Measurements from ENCODE around the gene CDC123. TPM values are rescaled to one million over a fixed set of nuclear protein-coding genes. Genes with fewer than 3 reads are reported as not detected.
"Not testable (repeated sequence)": the region's sequence is repeated elsewhere in the genome, so short reads cannot be mapped to it uniquely, and the experiment has no call there.

The CDC123 gene
- total RNA-seq, 1 experiment from 2014 or later, result 118 TPM

DNA sequence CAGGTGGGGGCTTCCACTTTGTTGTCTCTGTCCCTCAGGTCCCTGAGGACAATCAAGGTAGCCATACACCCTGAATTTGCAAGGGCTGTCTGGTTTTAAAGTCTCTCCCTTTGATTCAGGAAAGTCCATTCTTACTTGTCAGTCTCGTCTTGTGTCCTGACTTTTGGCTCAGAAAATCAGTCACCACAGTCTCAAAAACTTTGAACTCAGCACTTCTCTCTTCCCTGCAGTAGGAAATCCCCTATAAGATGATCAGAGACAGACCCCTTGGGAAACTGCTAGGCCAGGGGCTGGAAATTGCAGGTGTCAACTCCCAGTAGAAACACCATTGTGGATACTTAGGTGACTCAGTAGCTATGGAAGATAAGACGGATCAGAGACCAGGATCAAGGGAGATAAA, 73.1 kb downstream of the CDC123 start:
- DNase-seq, result no peak
- no peaks in the 10 kb centered on the region for H3K9me3 ChIP-seq (replicated peaks)
- H3K27ac ChIP-seq, result no peak overlapping the region
- no peaks in the 10 kb centered on the region for H3K4me1 ChIP-seq
- no peak overlapping the region for H3K4me3 ChIP-seq
- no peaks in the 10 kb centered on the region for H3K27me3 ChIP-seq
- no peaks in the 10 kb centered on the region for H3K36me3 ChIP-seq

- Histone ChIP-seq H3K36me3 (no peaks in the 10 kb centered on the region), H3K4me1 (no peaks in the 10 kb centered on the region), H3K27me3 (no peaks in the 10 kb centered on the region), H3K4me3 (no peak overlapping the region), H3K27ac (no peak overlapping the region), H3K9me3 (replicated peaks) (no peaks in the 10 kb centered on the region)
- no peak for DNase-seq
These were observed 75.2 kb downstream of the CDC123 start for GRCh38 chr10:12271210-12271540.

DNA sequence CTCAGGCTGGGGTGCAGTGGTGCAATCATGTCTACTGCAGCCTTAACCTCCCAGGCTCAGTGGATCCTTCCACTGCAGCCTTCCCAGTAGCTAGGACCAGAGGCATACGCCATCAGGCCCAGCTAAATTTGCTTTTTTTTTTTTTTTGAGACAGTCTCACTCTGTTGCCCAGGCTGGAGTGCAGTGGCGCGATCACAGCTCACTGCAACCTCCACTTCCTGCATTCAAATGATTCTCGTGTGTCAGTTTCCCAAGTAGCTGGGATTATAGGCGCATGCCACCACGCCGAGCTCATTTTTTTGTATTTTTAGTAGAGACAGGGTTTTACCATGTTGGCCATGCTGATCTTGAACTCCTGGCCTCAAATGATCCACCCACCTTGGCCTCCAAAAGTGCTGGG, 81.9 kb downstream of the CDC123 start:
- not testable (repeated sequence) for H3K27me3 ChIP-seq; H3K36me3 ChIP-seq; DNase-seq; H3K4me3 ChIP-seq; H3K4me1 ChIP-seq; H3K27ac ChIP-seq; H3K9me3 ChIP-seq (replicated peaks)

DNA sequence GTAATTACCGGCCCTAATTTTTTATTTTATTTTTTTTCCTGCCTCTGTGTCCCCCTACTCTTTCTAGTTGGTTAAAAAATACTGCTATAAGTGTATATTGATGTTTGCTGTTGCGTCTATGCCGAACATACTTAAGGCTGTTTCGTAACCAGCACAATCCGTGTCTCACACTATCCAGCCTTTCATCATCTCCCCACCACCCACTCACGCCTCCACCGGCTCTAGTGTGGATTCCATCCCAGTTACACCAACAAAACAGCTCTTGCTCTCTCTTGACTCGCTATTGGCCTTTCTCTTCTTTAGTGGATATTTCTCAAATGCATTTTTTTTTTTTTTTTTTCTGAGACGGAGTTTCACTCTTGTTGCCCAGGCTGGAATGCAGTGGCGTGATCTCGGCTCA, 83.3 kb downstream of the CDC123 start:
- H3K36me3 ChIP-seq, result no peaks in the 10 kb centered on the region
- no peaks in the 10 kb centered on the region for H3K9me3 ChIP-seq (replicated peaks)
- H3K27ac ChIP-seq, result no peak overlapping the region
- no peaks in the 10 kb centered on the region for H3K27me3 ChIP-seq
- DNase-seq, result no peak
- H3K4me3 ChIP-seq, result no peak overlapping the region
- no peaks in the 10 kb centered on the region for H3K4me1 ChIP-seq

DNA sequence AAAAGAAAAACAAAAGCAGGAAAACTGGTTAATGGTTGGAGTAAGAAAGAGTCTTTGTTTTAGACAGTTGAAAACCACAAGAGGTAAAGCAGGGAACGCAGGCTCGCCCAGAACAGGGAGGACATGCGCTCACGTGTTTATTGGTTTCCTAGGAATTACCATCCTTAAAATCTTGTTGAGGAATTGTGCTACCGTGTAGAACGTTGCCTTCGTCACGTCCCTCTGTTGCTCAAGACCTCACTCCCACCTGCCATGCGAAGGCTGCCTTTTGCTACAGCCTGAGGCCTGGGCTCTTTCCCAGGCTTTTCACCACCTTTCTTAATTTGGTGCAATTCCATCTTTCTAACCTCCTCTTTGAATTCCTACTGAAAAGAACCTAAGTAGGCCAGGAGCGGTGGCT, 91.8 kb downstream of the CDC123 start:
- no peaks in the 10 kb centered on the region for H3K9me3 ChIP-seq (replicated peaks)
- DNase-seq, result no peak
- H3K27me3 ChIP-seq, result no peaks in the 10 kb centered on the region
- H3K4me1 ChIP-seq, result no peaks in the 10 kb centered on the region
- H3K27ac ChIP-seq, result no peak overlapping the region
- no peaks in the 10 kb centered on the region for H3K36me3 ChIP-seq
- H3K4me3 ChIP-seq, result no peak overlapping the region

GRCh38 chr10:12297784-12298183, 101.8 kb downstream of the CDC123 start:
- not testable (repeated sequence) for H3K36me3 ChIP-seq; H3K4me3 ChIP-seq; H3K4me1 ChIP-seq; H3K27ac ChIP-seq; DNase-seq; H3K9me3 ChIP-seq (replicated peaks); H3K27me3 ChIP-seq

- no peak for DNase-seq
- no peaks in the 10 kb centered on the region for H3K27me3 ChIP-seq
- H3K4me1 ChIP-seq, result no peaks in the 10 kb centered on the region
- H3K27ac ChIP-seq, result no peak overlapping the region
- H3K9me3 ChIP-seq (replicated peaks), result no peaks in the 10 kb centered on the region
- H3K36me3 ChIP-seq, result no peaks in the 10 kb centered on the region
- H3K4me3 ChIP-seq, result no peak overlapping the region
These were observed 103.4 kb downstream of the CDC123 start for GRCh38 chr10:12299222-12299965.

Other genes with a start within 250 kb of the CDC123 start
- gene UPF2, start 153.4 kb upstream of the CDC123 start, total RNA-seq (2014; rRNA removed; shearing (Covaris generic)), result 21.8 and 22.9 TPM in 2 replicates
- gene DHTKD1, start 127.2 kb upstream of the CDC123 start, total RNA-seq (2014; rRNA removed; shearing (Covaris generic)), result 24.4 and 27.4 TPM in 2 replicates
- 12.1 and 14.0 TPM in 2 replicates for gene SEC61A2, start 66.5 kb upstream of the CDC123 start, total RNA-seq (2014; rRNA removed; shearing (Covaris generic))
- 55.8 and 57.3 TPM in 2 replicates for gene NUDT5, start 297 bp upstream of the CDC123 start, total RNA-seq (2014; rRNA removed; shearing (Covaris generic))
- 0.63 and 1.1 TPM in 2 replicates for gene CAMK1D, start 153.4 kb downstream of the CDC123 start, total RNA-seq (2014; rRNA removed; shearing (Covaris generic))

Measured in SJCRH30 (cell line).